ENCODE data around the gene NT5C. TPM values are rescaled to one million over a fixed set of nuclear protein-coding genes. Genes with fewer than 3 reads are reported as not detected.

NT5C gene
- total and polyA plus RNA-seq, 4 donors, result 13.6 to 27.2 (median 24.5) TPM

DNA sequence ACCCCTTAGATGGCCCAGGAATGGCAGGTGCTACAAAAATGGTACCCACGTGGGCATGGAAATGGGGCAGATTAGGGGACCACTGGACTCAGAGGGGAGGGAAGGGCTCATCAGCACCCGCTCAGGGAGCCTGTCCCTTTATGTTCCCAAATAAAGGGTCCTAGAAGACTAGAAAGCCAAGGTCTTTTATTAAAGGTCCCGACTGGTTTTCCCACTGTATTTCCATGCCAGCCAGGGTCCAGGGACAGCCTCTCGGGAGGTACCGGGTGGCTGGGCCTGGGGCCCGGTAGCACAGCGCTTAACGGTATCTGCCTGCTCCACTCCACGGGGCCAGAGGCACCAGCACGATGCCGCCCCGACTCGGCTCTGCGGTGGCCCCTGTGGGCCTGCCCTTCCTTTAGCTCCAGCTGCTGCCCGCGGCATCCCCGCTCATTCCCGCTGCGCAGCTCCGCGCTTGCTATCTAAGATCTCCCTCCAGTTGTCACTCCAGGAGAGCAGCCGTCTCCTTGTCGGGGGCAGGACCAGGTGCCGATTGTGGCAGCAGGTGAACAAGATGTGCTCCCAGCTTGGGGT is 1.4 kb downstream of the NT5C start:
- no peaks in the 10 kb centered on the region for H3K27me3 ChIP-seq (ENCODE audit: control insufficient read depth in 4 of 4, insufficient read depth in 4 of 4, low read length in 3 of 4)
- DNase-seq (ENCODE audit: low spot score), result no peak
- no peak for TF ChIP-seq YY1 (IDR thresholded peaks at IDR 0.05)
- TF ChIP-seq TAF1 (conservative IDR thresholded peaks at IDR 0.05), result no peak
- no peak for TF ChIP-seq SP1 (IDR thresholded peaks at IDR 0.05)
- no peak for TF ChIP-seq HNF4A (conservative IDR thresholded peaks at IDR 0.05)
- TF ChIP-seq JUND (IDR thresholded peaks at IDR 0.05), result no peak
- TF ChIP-seq, protein P1, sequence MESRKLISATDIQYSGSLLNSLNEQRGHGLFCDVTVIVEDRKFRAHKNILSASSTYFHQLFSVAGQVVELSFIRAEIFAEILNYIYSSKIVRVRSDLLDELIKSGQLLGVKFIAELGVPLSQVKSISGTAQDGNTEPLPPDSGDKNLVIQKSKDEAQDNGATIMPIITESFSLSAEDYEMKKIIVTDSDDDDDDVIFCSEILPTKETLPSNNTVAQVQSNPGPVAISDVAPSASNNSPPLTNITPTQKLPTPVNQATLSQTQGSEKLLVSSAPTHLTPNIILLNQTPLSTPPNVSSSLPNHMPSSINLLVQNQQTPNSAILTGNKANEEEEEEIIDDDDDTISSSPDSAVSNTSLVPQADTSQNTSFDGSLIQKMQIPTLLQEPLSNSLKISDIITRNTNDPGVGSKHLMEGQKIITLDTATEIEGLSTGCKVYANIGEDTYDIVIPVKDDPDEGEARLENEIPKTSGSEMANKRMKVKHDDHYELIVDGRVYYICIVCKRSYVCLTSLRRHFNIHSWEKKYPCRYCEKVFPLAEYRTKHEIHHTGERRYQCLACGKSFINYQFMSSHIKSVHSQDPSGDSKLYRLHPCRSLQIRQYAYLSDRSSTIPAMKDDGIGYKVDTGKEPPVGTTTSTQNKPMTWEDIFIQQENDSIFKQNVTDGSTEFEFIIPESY (IDR thresholded peaks at IDR 0.05), result no peak
- no peak for TF ChIP-seq RXRA (IDR thresholded peaks at IDR 0.05)
- H3K4me1 ChIP-seq (ENCODE audit: control insufficient read depth in 4 of 4, insufficient read depth in 4 of 4, low read length in 3 of 4), result peaks cover 0 to 2% (median 2%) of the 10 kb centered on the region in 4 donors
- no peak overlapping the region for H3K4me3 ChIP-seq (ENCODE audit: low read depth in 1 of 3, low read length in 3 of 3)
- WGBS, result 86% methylated on average over 24 of the region's 24 CpGs
- no peak overlapping the region for H3K27ac ChIP-seq (ENCODE audit: low read depth in 1 of 2, low read length in 2 of 2)
- H3K9me3 ChIP-seq (ENCODE audit: control insufficient read depth in 4 of 4, low read length in 3 of 4), result no peaks in the 10 kb centered on the region
- H3K9ac ChIP-seq (ENCODE audit: low read depth in 1 of 2, low read length in 2 of 2), result no peak overlapping the region
- H3K36me3 ChIP-seq (ENCODE audit: control insufficient read depth in 4 of 4, insufficient read depth in 3 of 4, low read depth in 1 of 4, low read length in 3 of 4), result peaks cover 0 to 13% (median 5%) of the 10 kb centered on the region in 4 donors

DNA sequence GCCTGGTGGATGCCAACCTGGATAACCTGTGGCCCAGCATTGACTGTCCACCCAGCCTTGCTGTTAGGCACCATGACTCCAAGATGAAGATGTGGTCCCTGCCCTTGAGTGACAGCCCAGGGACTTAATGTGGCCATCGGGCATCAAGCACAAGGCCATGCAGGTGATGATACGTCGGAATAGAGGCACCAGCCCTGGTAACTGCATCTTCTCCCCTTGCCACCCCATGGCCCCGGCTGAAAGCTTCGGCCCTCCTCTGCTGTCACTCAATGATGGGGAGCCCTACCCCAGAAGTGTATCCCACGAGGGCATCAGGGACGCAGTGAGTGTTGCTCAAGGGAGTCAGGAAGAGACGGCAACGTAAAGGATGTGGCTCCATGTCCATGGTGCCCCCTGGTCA is 2.0 kb downstream of the NT5C start:
- no peak overlapping the region for H3K4me3 ChIP-seq (ENCODE audit: low read depth in 1 of 3, low read length in 3 of 3)
- no peaks in the 10 kb centered on the region for H3K27me3 ChIP-seq (ENCODE audit: control insufficient read depth in 4 of 4, insufficient read depth in 4 of 4, low read length in 3 of 4)
- DNase-seq (ENCODE audit: low spot score), result no peak
- no peak overlapping the region for H3K27ac ChIP-seq (ENCODE audit: low read depth in 1 of 2, low read length in 2 of 2)
- TF ChIP-seq SP1 (IDR thresholded peaks at IDR 0.05) (no peak), NR2F2 (IDR thresholded peaks at IDR 0.05) (no peak), FOXA1 (IDR thresholded peaks at IDR 0.05) (no peak), JUND (IDR thresholded peaks at IDR 0.05) (no peak), REST (IDR thresholded peaks at IDR 0.05) (no peak), FOXA2 (IDR thresholded peaks at IDR 0.05) (no peak), RXRA (IDR thresholded peaks at IDR 0.05) (no peak)
- TF ChIP-seq, protein P1 (IDR thresholded peaks at IDR 0.05), result no peak
- 95% methylated on average over 9 of the region's 9 CpGs for WGBS
- H3K4me1 ChIP-seq (ENCODE audit: control insufficient read depth in 4 of 4, insufficient read depth in 4 of 4, low read length in 3 of 4), result peaks cover 0 to 2% (median 2%) of the 10 kb centered on the region in 4 donors
- H3K9me3 ChIP-seq (ENCODE audit: control insufficient read depth in 4 of 4, low read length in 3 of 4), result no peaks in the 10 kb centered on the region
- H3K36me3 ChIP-seq (ENCODE audit: control insufficient read depth in 4 of 4, insufficient read depth in 3 of 4, low read depth in 1 of 4, low read length in 3 of 4), result peaks cover 0 to 12% (median 4%) of the 10 kb centered on the region in 4 donors
- no peak overlapping the region for H3K9ac ChIP-seq (ENCODE audit: low read depth in 1 of 2, low read length in 2 of 2)

All from liver (tissue), 9 donors.